ENCODE results near the gene CDK14. TPM values are rescaled to one million over a fixed set of nuclear protein-coding genes. Genes with fewer than 3 reads are reported as not detected.

The CDK14 gene
- total RNA-seq, 1 donor, result 39.1 TPM

GRCh38 chr7:91079487-91079886, 483.4 kb downstream of the CDK14 start:
- Histone ChIP-seq H3K9me3 (ENCODE audit: low read depth, low read length) (no peaks in the 10 kb centered on the region), H3K79me2 (ENCODE audit: insufficient read depth, low read length) (no peaks in the 10 kb centered on the region), H3K4me2 (ENCODE audit: insufficient read depth, low read length) (peak overlapping the region; percentile 72), H3K4me1 (ENCODE audit: insufficient read depth, low read length) (peaks cover 54% of the 10 kb centered on the region), H2AFZ (ENCODE audit: low read length) (no peak overlapping the region), H3K4me3 (ENCODE audit: insufficient read depth, low read length) (no peak overlapping the region), H3K27me3 (ENCODE audit: insufficient read depth, low read length) (no peaks in the 10 kb centered on the region), H3K36me3 (ENCODE audit: insufficient read depth, low read length) (no peaks in the 10 kb centered on the region), H4K20me1 (ENCODE audit: insufficient read depth, low read length) (no peaks in the 10 kb centered on the region), H3K27ac (ENCODE audit: low read depth, low read length) (no peak overlapping the region)
- peak; percentile 75 for DNase-seq (ENCODE audit: insufficient read length, low spot score, missing footprints)
- TF ChIP-seq, protein P1, sequence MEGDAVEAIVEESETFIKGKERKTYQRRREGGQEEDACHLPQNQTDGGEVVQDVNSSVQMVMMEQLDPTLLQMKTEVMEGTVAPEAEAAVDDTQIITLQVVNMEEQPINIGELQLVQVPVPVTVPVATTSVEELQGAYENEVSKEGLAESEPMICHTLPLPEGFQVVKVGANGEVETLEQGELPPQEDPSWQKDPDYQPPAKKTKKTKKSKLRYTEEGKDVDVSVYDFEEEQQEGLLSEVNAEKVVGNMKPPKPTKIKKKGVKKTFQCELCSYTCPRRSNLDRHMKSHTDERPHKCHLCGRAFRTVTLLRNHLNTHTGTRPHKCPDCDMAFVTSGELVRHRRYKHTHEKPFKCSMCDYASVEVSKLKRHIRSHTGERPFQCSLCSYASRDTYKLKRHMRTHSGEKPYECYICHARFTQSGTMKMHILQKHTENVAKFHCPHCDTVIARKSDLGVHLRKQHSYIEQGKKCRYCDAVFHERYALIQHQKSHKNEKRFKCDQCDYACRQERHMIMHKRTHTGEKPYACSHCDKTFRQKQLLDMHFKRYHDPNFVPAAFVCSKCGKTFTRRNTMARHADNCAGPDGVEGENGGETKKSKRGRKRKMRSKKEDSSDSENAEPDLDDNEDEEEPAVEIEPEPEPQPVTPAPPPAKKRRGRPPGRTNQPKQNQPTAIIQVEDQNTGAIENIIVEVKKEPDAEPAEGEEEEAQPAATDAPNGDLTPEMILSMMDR (IDR thresholded peaks at IDR 0.05; ENCODE audit: extremely low read depth, low read depth, low read length), result no peak

- no peak overlapping the region for H3K4me2 ChIP-seq (ENCODE audit: insufficient read depth, low read length)
- no peaks in the 10 kb centered on the region for H3K27me3 ChIP-seq (ENCODE audit: insufficient read depth, low read length)
Measured at GRCh38 chr7:91080351-91080750, 484.2 kb downstream of the CDK14 start.

DNA sequence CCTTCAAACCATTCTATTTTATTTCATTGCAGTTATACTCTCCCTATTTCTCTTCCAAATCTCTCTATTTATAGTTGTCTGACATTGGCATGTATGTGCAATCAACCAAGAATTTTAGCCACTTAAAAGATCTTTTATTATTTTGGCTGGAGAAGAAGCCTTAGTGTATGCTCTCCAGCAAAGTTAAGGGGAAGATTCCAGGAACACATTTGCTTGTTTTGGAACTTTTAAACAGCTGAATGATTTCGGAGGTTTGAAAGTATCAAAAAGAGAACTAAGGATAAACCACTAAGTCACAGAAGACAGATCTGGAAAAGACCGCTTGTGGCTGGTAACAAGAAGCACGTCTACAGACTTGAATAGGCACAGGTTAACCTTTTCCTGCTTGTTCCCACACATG, 485.9 kb downstream of the CDK14 start:
- Histone ChIP-seq H3K4me1 (ENCODE audit: insufficient read depth, low read length) (peaks cover 55% of the 10 kb centered on the region), H3K9me3 (ENCODE audit: low read depth, low read length) (no peaks in the 10 kb centered on the region), H3K27ac (ENCODE audit: low read depth, low read length) (peak overlapping the region; percentile 40), H3K4me2 (ENCODE audit: insufficient read depth, low read length) (peak overlapping the region; percentile 67), H4K20me1 (ENCODE audit: insufficient read depth, low read length) (no peaks in the 10 kb centered on the region), H3K79me2 (ENCODE audit: insufficient read depth, low read length) (no peaks in the 10 kb centered on the region), H3K36me3 (ENCODE audit: insufficient read depth, low read length) (no peaks in the 10 kb centered on the region), H3K27me3 (ENCODE audit: insufficient read depth, low read length) (no peaks in the 10 kb centered on the region), H2AFZ (ENCODE audit: low read length) (no peak overlapping the region), H3K4me3 (ENCODE audit: insufficient read depth, low read length) (peak overlapping the region; percentile 34)
- TF ChIP-seq, protein P1 (IDR thresholded peaks at IDR 0.05; ENCODE audit: extremely low read depth, low read depth, low read length), result no peak
- DNase-seq (ENCODE audit: insufficient read length, low spot score, missing footprints), result no peak

More at GRCh38 chr7:91080351-91080750, 484.2 kb downstream of the CDK14 start:
- DNase-seq (ENCODE audit: insufficient read length, low spot score, missing footprints), result no peak
- Histone ChIP-seq H3K4me3 (ENCODE audit: insufficient read depth, low read length) (no peak overlapping the region), H4K20me1 (ENCODE audit: insufficient read depth, low read length) (no peaks in the 10 kb centered on the region), H3K4me1 (ENCODE audit: insufficient read depth, low read length) (peaks cover 55% of the 10 kb centered on the region), H3K79me2 (ENCODE audit: insufficient read depth, low read length) (no peaks in the 10 kb centered on the region), H3K9me3 (ENCODE audit: low read depth, low read length) (no peaks in the 10 kb centered on the region), H3K27ac (ENCODE audit: low read depth, low read length) (no peak overlapping the region), H2AFZ (ENCODE audit: low read length) (no peak overlapping the region), H3K36me3 (ENCODE audit: insufficient read depth, low read length) (no peaks in the 10 kb centered on the region)
- TF ChIP-seq, protein P1 (IDR thresholded peaks at IDR 0.05; ENCODE audit: extremely low read depth, low read depth, low read length), result no peak

GRCh38 chr7:91082852-91083495, 486.9 kb downstream of the CDK14 start:
- Histone ChIP-seq H3K4me2 (ENCODE audit: insufficient read depth, low read length) (peak overlapping the region; percentile 67), H3K4me1 (ENCODE audit: insufficient read depth, low read length) (peaks cover 55% of the 10 kb centered on the region), H3K27ac (ENCODE audit: low read depth, low read length) (peak overlapping the region; percentile 40)

More at GRCh38 chr7:91082852-91083495, 486.9 kb downstream of the CDK14 start:
- Histone ChIP-seq H3K9me3 (ENCODE audit: low read depth, low read length) (no peaks in the 10 kb centered on the region), H2AFZ (ENCODE audit: low read length) (no peak overlapping the region), H4K20me1 (ENCODE audit: insufficient read depth, low read length) (no peaks in the 10 kb centered on the region), H3K27me3 (ENCODE audit: insufficient read depth, low read length) (no peaks in the 10 kb centered on the region), H3K79me2 (ENCODE audit: insufficient read depth, low read length) (no peaks in the 10 kb centered on the region), H3K36me3 (ENCODE audit: insufficient read depth, low read length) (no peaks in the 10 kb centered on the region), H3K4me3 (ENCODE audit: insufficient read depth, low read length) (no peak overlapping the region)
- TF ChIP-seq, protein P1 (IDR thresholded peaks at IDR 0.05; ENCODE audit: extremely low read depth, low read depth, low read length), result peak; percentile 65
- no peak for DNase-seq (ENCODE audit: insufficient read length, low spot score, missing footprints)
